DND-41 (cell line): ENCODE data around the gene SMIM5.

Source experiments
- ATAC-seq: fragments of 200-7000 bp; cut with Tn5 transposase; 3 replicates; pipeline ENCODE4 v1.9.1; 2021; ENCODE audit warnings: low read depth; ENCODE audit not compliant: insufficient read depth
- DNase-seq: peaks from one replicate; pipeline ENCODE4 v3.0.0-alpha.2; 2020
- H2AFZ ChIP-seq: 2 replicates; pipeline ENCODE4 v1.6.0; 2012; ENCODE audit warnings: low read depth, low read length
- H3K27ac ChIP-seq: 2 replicates; pipeline ENCODE4 v1.5.1; 2012; ENCODE audit warnings: low read length, inconsistent platforms
- H3K27me3 ChIP-seq: fragments of 200-600 bp; sonication (generic); 2 replicates; pipeline ENCODE4 v1.6.0; 2012; ENCODE audit warnings: low read length, mild to moderate bottlenecking, inconsistent platforms; ENCODE audit not compliant: insufficient read depth, poor library complexity
- H3K36me3 ChIP-seq: 2 replicates; pipeline ENCODE4 v1.5.1; 2012; ENCODE audit warnings: low read length, inconsistent platforms; ENCODE audit not compliant: insufficient read depth
- H3K4me1 ChIP-seq: 2 replicates; pipeline ENCODE4 v1.5.1; 2012; ENCODE audit warnings: mild to moderate bottlenecking, low read length; ENCODE audit not compliant: insufficient read depth
- H3K4me2 ChIP-seq: 2 replicates; pipeline ENCODE4 v1.6.0; 2012; ENCODE audit warnings: mild to moderate bottlenecking, moderate library complexity, low read length, inconsistent platforms; ENCODE audit not compliant: insufficient read depth
- H3K4me3 ChIP-seq, 2 experiments: fragments of 200-600 bp in 1 of 2; shearing (Covaris generic) in 1 of 2; 2 replicates each; pipeline ENCODE4 v1.5.1; 2012 to 2016; ENCODE audit warnings: inconsistent platforms in 2 of 2, low read length in 2 of 2, mild to moderate bottlenecking in 2 of 2, low read depth in 1 of 2, moderate library complexity in 1 of 2
- H3K79me2 ChIP-seq: 2 replicates; pipeline ENCODE4 v1.6.0; 2012; ENCODE audit warnings: low read length, inconsistent platforms; ENCODE audit not compliant: insufficient read depth
- H3K9ac ChIP-seq: 2 replicates; pipeline ENCODE4 v1.6.0; 2012; ENCODE audit warnings: low read depth, mild to moderate bottlenecking, inconsistent platforms, low read length, moderate library complexity
- H3K9me3 ChIP-seq: 2 replicates; pipeline ENCODE4 v1.5.1; 2012; ENCODE audit warnings: low read length, moderate library complexity, mild to moderate bottlenecking, inconsistent platforms; ENCODE audit not compliant: insufficient read depth, severe bottlenecking
- H4K20me1 ChIP-seq: 2 replicates; pipeline ENCODE4 v1.6.0; 2012; ENCODE audit warnings: low read length; ENCODE audit not compliant: insufficient read depth
- EZH2 ChIP-seq: IDR thresholded peaks from 3 replicates; pipeline ENCODE4 v1.6.1; 2012; ENCODE audit warnings: borderline replicate concordance, low read depth, mild to moderate bottlenecking, moderate library complexity, low read length, inconsistent platforms; ENCODE audit not compliant: severe bottlenecking
- TF ChIP-seq, protein P1 (sequence below): IDR thresholded peaks from 2 replicates; pipeline ENCODE4 v1.5.1; 2012; ENCODE audit warnings: borderline replicate concordance, low read length, moderate library complexity, mild to moderate bottlenecking; ENCODE audit not compliant: poor library complexity, severe bottlenecking; ENCODE audit errors: extremely low read depth

Gene SMIM5

GRCh38 chr17:75661531-75661930 lies 28.3 kb downstream of the SMIM5 start:
- Histone ChIP-seq H3K4me3 (no peak overlapping the region), H4K20me1 (no peaks in the 10 kb centered on the region), H3K4me1 (peaks cover 14% of the 10 kb centered on the region), H3K4me2 (no peak overlapping the region), H3K9ac (no peak overlapping the region), H3K36me3 (peaks cover 35% of the 10 kb centered on the region), H3K27ac (no peak overlapping the region), H3K79me2 (peaks cover 10% of the 10 kb centered on the region), H2AFZ (no peak overlapping the region), H3K27me3 (no peaks in the 10 kb centered on the region), H3K9me3 (no peaks in the 10 kb centered on the region)
- DNase-seq (no peak), ATAC-seq (no peak)
- TF ChIP-seq, protein P1, sequence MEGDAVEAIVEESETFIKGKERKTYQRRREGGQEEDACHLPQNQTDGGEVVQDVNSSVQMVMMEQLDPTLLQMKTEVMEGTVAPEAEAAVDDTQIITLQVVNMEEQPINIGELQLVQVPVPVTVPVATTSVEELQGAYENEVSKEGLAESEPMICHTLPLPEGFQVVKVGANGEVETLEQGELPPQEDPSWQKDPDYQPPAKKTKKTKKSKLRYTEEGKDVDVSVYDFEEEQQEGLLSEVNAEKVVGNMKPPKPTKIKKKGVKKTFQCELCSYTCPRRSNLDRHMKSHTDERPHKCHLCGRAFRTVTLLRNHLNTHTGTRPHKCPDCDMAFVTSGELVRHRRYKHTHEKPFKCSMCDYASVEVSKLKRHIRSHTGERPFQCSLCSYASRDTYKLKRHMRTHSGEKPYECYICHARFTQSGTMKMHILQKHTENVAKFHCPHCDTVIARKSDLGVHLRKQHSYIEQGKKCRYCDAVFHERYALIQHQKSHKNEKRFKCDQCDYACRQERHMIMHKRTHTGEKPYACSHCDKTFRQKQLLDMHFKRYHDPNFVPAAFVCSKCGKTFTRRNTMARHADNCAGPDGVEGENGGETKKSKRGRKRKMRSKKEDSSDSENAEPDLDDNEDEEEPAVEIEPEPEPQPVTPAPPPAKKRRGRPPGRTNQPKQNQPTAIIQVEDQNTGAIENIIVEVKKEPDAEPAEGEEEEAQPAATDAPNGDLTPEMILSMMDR = no peak
- no peak for TF ChIP-seq EZH2

DNA sequence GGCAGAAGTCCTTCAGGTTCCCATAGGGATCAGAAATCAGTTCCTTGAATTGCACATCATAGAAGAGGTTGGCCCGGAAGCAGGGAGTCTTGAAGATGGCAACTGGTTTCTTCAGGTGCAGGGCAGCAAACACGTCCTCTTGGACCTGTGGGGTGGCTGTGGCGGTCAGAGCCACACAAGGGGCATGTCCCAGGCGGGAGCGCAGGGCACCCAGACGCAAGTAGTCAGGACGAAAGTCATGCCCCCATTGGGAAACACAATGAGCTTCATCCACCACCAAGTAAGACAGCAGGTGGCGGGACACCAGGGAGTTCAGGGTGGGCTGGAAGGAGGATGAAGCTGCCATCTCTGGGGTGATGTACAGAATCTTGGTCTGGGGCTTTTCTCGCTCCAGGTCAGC lies 29.3 kb downstream of the SMIM5 start:
- H3K4me2 ChIP-seq = no peak overlapping the region
- peaks cover 19% of the 10 kb centered on the region for H3K79me2 ChIP-seq
- H4K20me1 ChIP-seq = no peaks in the 10 kb centered on the region
- H3K36me3 ChIP-seq = peaks cover 29% of the 10 kb centered on the region
- no peak overlapping the region for H3K4me3 ChIP-seq
- H3K9ac ChIP-seq = no peak overlapping the region
- no peak for TF ChIP-seq EZH2
- TF ChIP-seq, protein P1 = no peak
- peaks cover 14% of the 10 kb centered on the region for H3K4me1 ChIP-seq
- DNase-seq (no peak), ATAC-seq (no peak)
- no peaks in the 10 kb centered on the region for H3K9me3 ChIP-seq
- H3K27ac ChIP-seq = no peak overlapping the region
- no peaks in the 10 kb centered on the region for H3K27me3 ChIP-seq
- no peak overlapping the region for H2AFZ ChIP-seq

DNA sequence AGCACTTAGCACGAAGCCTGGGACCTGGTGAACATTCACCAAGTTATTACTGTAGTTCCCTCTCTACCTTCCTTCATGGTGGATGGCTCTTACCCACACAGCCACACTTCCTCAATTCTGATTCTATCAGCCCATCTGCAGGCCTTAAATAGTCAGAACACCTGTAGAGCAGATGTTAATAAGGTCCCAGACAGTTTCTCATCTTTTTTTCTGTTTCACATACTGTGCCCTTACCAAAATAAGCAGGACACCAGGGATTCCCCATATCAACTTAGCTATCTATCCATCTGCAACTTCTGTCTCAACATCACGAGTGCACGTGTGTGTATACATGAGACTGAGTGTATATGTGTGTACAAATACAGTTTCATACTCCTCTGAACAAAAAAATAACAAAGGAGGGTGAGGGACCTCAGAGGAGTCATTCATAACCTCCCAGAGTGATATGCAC lies 30.9 kb downstream of the SMIM5 start:
- no peak overlapping the region for H3K27ac ChIP-seq

More for the DNA sequence above, 30.9 kb downstream of the SMIM5 start:
- Histone ChIP-seq H3K79me2 (peaks cover 35% of the 10 kb centered on the region), H4K20me1 (no peaks in the 10 kb centered on the region), H3K4me3 (no peak overlapping the region), H3K9ac (no peak overlapping the region), H2AFZ (no peak overlapping the region), H3K36me3 (peaks cover 37% of the 10 kb centered on the region), H3K4me2 (no peak overlapping the region), H3K4me1 (peaks cover 29% of the 10 kb centered on the region), H3K9me3 (no peaks in the 10 kb centered on the region), H3K27me3 (no peaks in the 10 kb centered on the region)
- TF ChIP-seq, protein P1 = no peak
- TF ChIP-seq EZH2 = no peak
- ATAC-seq (no peak), DNase-seq (no peak)
